RPMI8226 (cell line): Measurements from ENCODE around the gene HMCN2.
"Not testable (repeated sequence)": the region's sequence is repeated elsewhere in the genome, so short reads cannot be mapped to it uniquely, and the experiment has no call there.

Experiments used
- DNase-seq: peaks from one replicate; pipeline ENCODE4 v3.0.0-alpha.2; 2015

Gene HMCN2

DNA sequence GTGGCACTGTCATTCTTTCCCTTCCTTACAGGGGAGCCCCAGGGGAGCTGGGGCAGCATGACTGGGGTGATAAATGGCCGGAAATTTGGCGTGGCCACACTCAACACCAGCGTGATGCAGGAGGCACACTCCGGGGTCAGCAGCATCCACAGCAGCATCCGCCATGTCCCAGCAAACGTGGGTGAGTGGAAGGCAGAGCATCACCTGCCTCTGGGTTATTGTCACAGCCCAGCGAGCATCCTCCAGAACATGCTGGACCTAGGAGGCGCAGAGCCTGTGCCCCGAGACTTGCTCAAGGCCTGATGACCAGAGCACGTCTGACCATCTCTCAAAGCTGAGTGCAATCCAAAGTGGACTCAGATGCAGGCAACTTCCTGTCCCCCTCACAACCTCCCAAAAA lies 157.0 kb downstream of the HMCN2 start:
- no peak for DNase-seq

DNA sequence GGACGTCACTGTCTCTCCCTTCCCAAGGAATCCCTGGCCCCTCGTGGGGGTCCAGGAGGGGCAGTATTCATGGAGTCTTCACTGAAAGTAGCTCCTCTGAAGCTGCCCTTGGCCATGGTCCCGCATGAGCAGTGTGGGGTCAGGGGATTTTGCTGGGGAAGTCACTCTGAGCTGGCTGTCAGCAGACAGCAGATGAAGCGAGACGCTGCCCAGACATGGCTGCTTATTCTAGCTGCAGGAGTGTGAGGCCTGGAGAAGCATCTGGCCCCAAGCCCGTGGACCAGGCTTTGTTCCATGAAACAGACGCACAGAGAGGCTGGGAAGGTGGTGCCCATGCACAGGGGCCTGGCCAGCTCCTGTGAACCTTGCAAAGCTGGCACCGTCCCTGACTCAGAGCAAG lies 157.7 kb downstream of the HMCN2 start:
- DNase-seq = no peak

DNA sequence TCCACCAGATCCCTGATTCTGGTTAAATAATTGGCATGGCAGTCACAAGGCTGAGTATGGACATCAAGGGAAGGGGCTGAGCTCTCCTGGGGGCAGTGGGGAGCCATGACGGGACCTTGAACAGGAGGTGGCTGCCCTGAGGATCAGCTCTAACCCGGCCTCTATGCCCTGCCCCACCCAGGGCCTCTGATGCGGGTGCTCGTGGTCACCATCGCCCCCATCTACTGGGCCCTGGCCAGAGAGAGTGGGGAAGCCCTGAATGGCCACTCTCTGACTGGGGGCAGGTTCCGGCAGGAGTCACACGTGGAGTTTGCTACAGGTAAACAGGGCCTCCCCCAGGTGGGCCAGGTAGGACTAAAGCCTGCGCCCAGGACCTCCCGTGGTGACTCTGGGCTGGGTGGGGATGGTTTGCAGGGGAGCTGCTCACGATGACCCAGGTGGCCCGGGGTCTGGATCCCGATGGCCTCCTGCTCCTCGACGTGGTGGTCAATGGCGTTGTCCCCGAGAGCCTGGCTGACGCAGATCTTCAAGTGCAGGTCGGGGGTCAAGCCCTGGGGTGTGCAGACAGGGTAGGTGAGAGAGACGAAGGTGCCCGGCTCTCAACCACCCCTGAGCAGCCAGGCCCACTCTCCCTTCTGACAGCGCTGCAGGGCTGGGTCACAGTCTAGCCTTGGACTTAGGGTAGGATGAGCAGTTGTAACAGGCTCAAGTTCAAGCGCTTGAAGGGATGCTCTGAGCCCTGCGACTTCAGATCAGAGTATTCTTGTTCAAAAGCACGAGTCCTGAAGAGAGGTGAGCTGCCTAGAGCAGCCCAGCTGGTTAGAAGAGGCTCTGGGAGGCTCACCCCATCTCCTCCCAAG lies 159.3 kb downstream of the HMCN2 start:
- DNase-seq = no peak

DNA sequence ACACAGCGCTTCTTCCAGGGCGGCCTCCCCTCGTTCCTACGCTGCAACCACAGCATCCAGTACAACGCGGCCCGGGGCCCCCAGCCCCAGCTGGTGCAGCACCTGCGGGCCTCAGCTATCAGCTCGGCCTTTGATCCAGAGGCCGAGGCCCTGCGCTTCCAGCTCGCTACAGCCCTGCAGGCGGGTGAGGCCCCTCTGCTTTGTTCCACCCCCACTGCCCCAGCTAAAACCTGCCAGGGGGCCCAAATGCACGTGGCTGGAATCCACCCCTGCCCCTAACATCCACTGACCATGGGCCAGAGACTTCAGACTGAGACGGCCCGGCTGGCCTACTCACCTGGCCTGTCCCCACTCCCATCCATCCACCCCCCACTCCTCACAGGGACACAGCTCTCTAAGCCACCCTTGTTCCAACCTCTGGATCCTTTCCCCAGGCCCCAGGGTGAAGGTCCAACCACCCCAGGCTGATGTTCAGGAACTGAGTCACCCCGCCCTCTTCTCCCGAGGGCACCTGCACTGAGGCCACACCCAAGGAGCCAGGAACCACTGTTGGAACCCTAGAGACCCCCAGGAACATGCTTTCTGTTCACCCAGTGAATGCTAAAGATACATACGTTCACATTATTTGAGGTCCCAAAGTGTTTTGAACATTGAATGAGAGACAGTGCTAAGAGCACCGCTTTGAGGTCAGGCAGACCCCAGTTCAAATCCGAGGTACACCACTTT lies 160.3 kb downstream of the HMCN2 start:
- DNase-seq = no peak

DNA sequence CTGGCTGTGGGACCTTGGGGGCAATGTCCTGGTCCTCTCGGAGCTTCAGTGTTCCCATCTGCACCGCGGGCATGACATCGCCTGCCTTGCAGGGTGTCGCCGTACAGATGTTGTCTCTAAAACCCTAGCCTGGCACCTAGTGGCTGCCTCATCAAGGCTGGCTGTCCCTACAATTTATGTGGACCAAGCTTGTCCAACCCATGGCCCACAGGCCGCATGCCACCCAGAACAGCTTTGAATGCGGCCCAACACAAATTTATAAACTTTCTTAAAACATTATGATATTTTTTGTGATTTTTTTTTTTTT lies 160.9 kb downstream of the HMCN2 start:
- peak; percentile 46 for DNase-seq

DNA sequence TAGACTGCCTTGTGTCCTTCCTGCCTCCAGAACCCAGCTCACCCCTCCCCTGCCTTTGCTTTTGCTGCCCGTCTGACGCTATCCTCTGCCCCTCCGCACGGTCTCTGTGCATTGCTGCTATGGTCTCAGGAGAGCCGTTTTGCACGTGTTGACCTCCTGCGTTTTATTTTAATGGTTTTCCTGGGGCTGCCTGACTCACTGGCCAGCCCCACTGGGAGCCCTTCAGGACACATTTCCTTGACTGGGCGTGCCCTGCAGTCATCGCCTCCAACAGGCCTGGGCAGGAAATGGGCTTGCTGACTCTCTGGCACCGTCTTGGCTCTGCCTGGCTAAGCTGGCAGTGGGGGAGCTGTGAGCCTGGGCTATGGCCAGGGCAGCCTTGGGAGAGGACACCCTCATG lies 161.3 kb downstream of the HMCN2 start:
- DNase-seq = no peak

DNA sequence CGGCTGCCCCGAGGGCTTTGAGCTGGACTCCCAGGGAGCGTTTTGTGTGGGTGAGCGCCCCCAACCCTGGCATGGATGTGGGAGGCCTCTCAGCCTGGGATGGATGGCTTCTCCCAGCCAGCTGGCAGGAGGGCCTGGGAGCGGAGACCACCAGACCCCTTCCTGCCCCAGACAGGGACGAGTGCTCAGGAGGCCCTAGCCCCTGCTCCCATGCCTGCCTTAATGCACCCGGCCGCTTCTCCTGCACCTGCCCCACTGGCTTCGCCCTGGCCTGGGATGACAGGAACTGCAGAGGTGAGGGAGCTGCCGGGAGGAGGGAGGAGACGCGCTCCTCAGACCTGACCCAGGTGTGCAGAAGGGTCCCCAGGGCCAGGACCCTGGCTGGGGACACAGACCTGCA lies 161.8 kb downstream of the HMCN2 start:
- DNase-seq = no peak

DNA sequence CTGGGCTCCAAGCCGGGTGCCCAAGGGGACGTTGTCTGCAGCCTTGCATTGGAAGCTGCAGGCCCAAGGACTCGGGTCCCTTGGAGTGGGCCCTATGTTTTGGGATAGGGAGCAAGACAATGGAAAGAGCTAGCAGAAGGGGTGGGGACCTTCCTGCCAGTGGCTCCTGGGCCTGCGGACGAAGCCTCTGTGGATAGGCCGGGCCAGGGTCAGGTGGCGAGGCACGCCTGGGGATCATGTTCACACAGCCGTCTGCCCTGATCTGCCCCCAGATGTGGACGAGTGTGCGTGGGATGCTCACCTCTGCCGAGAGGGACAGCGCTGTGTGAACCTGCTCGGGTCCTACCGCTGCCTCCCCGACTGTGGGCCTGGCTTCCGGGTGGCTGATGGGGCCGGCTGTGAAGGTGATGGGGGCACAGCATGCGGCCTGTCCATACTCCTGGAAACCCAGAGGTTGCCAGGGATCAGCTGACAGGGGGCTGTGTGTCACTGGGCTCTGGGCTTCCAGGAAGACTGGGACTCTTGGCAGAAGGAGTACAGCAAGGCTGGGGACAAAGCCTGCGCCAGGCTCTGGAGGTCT lies 162.6 kb downstream of the HMCN2 start:
- no peak for DNase-seq

DNA sequence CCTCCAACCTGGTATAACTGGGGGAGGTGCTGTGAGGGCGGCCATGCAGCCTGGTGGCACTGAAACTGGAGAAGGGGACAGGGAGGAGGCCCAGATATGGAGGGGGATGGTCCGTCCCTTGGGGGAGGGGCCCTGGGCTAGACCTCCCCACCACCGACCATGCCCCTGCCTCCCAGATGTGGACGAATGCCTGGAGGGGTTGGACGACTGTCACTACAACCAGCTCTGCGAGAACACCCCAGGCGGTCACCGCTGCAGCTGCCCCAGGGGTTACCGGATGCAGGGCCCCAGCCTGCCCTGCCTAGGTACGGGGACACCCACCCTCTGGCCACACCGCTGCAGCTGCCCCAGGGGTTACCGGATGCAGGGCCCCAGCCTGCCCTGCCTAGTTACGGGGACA lies 163.8 kb downstream of the HMCN2 start:
- no peak for DNase-seq

DNA sequence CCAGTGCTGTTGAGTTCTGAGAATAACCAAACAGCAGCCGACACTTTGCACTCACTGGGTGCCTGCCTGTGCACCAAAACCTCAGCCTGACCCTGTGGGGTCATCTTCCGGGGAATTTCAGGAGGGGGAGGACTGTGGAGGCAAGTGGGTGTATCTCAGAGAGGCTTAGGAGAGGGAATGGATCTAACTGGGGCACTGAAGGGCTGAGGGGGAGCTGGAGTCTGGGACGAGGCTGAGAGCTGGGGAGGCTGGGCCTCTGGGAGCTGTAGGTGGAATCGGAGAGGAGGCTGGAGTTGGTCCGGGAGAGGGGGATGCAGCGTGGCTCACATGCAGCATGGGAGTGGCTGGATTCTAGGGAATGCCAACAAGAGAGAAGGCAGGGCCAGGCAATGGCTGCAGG lies 164.3 kb downstream of the HMCN2 start:
- DNase-seq = no peak

DNA sequence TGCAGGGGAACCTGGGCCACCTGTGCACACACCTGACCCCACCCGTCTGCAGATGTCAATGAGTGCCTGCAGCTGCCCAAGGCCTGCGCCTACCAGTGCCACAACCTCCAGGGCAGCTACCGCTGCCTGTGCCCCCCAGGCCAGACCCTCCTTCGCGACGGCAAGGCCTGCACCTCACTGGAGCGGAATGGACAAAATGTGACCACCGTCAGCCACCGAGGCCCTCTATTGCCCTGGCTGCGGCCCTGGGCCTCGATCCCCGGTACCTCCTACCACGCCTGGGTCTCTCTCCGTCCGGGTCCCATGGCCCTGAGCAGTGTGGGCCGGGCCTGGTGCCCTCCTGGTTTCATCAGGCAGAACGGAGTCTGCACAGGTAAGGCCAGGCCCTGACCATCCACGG lies 164.7 kb downstream of the HMCN2 start:
- no peak for DNase-seq

DNA sequence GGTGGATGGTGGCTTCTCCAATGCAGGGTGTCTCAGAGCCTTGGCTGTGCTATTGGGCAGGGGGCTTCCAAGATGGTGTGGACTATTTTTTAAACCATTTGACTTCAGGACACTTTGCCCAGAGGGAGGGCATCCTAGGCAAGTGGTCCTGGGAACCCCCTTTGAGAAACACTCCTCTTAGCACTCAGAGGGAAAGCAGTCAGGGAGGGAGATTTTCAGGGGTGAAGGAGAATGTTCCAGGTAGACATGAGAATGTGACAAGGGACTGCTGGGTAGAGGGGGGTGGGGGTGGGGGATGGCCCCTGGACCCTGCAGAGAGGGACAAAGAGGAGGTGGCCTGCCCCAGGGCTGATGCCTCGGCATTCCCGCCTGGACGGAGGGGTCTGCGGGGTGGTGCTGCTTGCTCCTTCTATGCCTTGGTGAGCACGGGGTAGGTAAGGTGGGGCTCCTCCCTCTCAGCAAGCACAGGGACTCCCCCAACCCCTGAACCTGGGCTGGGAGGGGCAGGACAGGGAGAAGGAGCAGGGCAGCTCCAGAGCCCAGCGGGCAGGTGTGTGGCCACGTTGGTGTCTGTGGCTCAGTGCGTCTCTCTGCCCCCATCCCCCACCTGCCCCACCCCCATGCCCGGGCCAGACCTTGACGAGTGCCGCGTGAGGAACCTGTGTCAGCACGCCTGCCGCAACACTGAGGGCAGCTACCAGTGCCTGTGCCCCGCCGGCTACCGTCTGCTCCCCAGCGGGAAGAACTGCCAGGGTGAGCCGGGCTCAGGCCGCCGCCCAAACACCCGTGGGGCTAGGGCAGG lies 165.4 kb downstream of the HMCN2 start:
- DNase-seq = no peak

DNA sequence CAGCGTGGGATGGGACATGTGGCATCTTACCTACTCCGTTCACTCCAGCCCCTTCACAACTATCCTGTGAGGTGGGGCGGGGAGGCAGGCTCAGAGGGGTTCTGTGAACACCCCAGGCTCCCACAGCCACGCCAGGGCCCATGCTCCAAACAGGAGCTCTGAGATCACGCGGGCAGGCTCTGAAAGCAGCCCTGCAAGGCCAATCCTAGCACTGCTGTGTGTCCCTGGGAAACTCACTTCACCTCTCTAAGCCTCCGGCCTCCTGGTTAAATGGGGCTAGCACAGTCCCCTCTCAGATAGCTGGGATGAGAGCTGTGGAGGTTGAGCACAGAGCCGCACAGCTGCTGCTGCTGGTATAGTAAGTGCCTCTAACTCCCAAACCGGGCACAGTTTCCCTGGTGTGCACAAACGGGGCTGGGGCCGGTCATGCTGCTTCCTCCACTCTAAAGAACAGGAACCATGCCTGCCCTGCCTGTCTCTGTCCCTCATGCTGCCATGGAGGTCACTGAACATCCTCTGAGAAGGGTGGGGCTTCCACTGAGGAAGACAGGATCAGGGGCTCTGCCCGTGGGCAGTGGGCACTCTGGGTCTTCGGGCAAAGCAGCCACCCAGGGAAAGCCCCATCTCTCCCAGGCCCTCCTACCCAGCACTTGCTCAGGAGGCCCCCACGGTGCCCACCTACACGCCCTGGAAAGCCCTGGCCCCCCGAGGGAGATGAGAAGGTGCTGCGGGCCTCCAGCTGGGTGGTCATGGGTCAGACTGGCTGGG lies 166.2 kb downstream of the HMCN2 start:
- DNase-seq = no peak

DNA sequence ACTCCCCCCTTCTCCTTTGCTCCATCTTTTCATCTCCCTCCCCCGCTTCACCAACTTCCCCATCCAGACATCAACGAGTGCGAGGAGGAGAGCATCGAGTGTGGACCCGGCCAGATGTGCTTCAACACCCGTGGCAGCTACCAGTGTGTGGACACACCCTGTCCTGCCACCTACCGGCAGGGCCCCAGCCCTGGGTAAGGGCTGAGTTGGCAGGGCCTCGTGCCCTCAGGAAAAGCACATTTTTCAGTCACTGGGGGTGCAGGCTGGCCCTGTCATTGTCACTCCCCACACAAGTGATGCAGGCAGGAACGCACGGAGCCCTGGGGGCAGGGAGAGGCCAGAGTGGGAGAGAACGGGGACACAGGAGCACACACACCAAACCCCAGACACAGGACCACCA lies 166.8 kb downstream of the HMCN2 start:
- peak; percentile 75 for DNase-seq

DNA sequence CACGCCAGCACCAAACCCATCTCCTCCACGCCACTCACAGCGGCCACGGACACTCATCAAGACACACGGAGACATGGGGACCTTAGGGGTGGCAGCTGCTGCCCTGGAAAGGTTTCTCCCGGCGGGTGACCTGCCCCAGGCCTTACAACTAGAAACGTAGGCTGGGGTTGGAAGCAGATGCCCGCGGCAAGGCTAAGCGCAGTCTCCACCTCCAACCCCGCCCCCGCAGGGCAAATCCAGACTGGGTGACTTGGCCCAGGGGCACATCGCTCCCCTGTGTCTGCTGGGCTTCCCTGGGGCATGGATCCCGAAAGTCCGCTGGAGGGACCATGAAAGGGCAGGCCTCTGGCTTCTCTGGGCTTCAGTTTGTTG lies 167.2 kb downstream of the HMCN2 start:
- no peak for DNase-seq

DNA sequence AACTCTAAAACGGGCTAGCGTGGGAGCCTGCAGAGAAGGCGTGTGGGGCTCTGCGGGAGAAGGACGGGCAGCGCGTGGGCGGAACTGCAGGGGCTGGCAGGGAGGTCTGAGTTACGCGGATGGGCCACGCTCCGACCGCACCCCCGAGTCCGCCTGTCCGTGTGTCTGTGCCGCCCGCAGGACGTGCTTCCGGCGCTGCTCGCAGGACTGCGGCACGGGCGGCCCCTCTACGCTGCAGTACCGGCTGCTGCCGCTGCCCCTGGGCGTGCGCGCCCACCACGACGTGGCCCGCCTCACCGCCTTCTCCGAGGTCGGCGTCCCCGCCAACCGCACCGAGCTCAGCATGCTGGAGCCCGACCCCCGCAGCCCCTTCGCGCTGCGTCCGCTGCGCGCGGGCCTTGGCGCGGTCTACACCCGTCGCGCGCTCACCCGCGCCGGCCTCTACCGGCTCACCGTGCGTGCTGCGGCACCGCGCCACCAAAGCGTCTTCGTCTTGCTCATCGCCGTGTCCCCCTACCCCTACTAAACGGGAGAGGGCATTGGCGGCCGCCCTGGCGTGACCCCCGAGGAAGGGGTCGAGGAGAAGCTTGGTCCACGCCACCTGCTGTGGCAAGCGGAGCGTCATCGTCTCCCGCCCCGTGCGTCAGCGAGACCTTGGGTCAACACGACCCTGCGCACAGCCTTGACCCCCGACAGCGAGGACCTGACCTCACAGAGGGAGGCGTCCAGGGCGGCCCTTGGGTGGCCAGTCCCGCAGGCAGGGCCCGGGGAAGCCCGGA lies 167.8 kb downstream of the HMCN2 start:
- peak; percentile 68 for DNase-seq

DNA sequence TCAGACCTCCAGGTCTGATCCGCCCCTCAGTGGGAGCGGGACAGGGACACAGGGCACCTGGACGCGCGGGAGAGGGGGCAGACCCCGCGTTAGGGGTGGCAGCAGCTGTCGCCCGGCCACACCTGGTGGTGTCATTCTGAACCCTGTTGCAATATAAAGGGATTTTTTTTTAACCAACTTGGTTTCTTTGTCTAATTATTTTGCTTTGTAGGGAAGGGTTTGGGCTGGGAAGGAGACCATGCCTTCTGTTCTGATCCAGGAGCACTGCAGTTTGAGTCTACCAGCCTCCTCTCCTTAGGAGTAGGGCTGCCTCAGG lies 168.3 kb downstream of the HMCN2 start:
- no peak for DNase-seq

DNA sequence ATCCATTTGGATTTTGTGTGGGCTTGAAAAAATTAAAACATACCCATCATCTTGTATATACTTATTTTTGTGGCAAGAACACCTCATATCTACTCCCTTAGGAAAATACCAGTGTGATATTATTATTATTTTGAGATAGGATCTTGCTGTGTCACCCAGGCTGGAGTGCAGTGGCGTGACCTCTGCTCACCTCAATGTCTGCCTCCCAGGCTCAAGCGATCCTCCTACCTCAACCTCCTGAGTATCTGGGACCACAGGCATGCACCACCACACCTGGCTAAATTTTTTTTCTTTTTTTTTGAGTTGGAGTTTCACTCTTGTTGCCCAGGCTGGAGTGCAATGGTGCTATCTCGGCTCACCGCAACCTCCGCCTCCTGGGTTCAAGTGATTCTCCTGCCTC lies 169.1 kb downstream of the HMCN2 start:
- DNase-seq = not testable (repeated sequence)

DNA sequence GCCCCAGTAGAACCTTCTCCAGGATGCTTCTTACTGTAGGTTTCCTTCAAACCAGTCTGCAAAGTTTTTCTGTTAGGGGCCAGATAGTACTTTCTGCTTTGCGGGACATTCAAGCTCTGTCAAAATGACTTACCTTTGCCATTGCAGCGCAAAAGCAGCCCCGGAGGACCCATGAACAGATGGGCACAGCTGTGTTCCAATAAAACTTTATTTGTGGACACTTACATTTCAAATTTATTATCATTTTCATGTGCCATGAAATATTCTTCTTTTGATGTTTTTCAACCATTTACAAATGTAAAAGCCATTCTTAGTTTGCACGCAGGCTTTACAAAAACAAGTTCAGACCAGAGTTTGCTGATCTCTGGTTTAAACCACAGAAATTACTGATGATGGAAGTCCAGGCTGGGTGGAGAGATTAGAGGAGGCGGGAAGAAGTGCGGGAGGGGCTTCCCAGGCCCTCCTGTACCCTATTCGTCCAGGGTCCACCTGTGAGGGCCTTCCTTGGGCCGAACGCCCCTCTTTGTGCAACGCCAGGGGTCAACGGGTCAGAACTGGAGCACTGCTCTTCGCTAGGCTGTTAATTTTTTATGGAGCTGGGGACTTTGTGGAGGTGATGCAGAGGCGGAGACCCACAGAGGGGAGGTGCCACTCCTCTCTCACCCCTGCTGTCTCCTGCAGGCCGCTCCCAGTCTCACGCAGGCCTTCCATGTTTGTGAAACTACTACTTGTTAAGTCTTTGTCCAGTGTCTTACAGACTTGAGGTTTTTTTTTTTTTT lies 171.6 kb downstream of the HMCN2 start:
- no peak for DNase-seq

DNA sequence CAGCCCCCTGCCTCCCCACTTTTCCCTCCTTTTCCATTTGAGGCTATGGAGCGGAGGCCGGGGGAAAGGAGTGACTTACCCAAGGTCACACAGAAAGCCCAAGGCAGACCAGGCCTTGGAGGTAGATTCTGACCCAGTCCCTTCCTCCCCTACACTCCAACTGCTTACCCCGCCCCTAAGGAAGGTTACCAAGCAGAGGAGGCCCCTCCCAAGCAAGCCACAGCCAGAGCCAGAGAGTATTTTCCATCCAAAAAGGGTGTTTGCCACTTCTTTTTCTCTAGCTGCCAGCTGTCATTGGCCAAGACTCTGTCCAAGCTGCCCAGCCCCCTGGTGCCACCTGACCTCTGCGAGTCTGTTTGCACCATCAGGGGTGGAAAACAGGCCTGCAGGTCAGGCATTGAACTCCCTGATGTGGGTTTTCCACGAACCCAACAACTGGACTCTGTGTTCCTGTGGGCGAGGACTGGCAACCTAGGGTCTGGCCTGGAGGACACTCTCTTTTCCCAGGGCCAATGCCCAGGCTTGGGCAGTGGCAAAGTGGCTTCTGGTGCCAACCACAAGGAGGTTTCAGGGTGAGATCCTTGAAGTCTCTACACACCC lies 172.9 kb downstream of the HMCN2 start:
- DNase-seq = no peak

DNA sequence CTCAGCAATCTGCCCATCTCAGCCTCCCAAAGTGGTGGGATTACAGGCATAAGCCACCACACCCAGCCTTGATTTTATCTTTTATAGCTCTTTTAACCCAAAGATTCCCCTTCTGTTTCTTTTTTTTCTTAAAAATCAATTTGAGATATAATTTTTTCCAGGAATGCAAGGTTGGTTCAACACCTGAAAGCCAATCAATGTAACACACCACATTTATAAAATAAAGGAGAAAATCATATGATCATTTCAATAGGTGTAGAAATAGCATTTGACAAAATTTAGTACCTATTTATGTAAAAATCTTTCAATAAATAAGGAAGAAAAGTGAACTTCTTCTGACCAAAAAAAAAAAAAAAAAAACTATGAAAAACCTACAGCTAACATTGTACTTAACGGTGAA lies 175.5 kb downstream of the HMCN2 start:
- DNase-seq = no peak
